Right lung (tissue), 10 donors: ENCODE results near the gene HSPA12A. TPM values are rescaled to one million over a fixed set of nuclear protein-coding genes. Genes with fewer than 3 reads are reported as not detected.

Source experiments
- DNase-seq, 2 donors: peaks; one replicate each; pipeline ENCODE4 v3.0.0-alpha.2; 2013
- long read RNA-seq, 8 donors: transcript quantifications; one replicate each; lab custom pipeline, GENCODE V29; 2026
- polyA plus RNA-seq, 5 donors: library from polyadenylated mRNA; unstranded; fragments of 120-200 nt; gene quantifications; one replicate each; pipeline versions ENCODE4 v1.2.1 to v1.2.3, GENCODE V29; 2013; ENCODE audit warnings: inconsistent platforms in 1 of 5, low replicate concordance in 1 of 5; ENCODE audit not compliant: insufficient read length in 5 of 5, insufficient read depth in 1 of 5

HSPA12A gene, protein sequence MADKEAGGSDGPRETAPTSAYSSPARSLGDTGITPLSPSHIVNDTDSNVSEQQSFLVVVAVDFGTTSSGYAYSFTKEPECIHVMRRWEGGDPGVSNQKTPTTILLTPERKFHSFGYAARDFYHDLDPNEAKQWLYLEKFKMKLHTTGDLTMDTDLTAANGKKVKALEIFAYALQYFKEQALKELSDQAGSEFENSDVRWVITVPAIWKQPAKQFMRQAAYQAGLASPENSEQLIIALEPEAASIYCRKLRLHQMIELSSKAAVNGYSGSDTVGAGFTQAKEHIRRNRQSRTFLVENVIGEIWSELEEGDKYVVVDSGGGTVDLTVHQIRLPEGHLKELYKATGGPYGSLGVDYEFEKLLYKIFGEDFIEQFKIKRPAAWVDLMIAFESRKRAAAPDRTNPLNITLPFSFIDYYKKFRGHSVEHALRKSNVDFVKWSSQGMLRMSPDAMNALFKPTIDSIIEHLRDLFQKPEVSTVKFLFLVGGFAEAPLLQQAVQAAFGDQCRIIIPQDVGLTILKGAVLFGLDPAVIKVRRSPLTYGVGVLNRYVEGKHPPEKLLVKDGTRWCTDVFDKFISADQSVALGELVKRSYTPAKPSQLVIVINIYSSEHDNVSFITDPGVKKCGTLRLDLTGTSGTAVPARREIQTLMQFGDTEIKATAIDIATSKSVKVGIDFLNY
- 10 to 100 TPM in 4 of 5 donors, 1 to 10 TPM in 1; 7.9 to 13.8 (median 12.8) TPM for polyA plus RNA-seq
- long read RNA-seq, donor 1, full-length matches to known transcripts, result 3 of 3 reads
- long read RNA-seq, donor 1, partial matches to known transcripts, result 0 of 3 reads
- long read RNA-seq, donor 1, other reads (novel, unspliced or antisense), result 0 of 3 reads
- long read RNA-seq, donor 2, result 0 reads
- long read RNA-seq, donor 3, full-length matches to known transcripts, result 1 of 1 reads
- long read RNA-seq, donor 3, partial matches to known transcripts, result 0 of 1 reads
- long read RNA-seq, donor 3, other reads (novel, unspliced or antisense), result 0 of 1 reads
- long read RNA-seq, donor 4, partial matches to known transcripts, result 0 of 1 reads
- long read RNA-seq, donor 4, other reads (novel, unspliced or antisense), result 0 of 1 reads
- long read RNA-seq, donor 5, partial matches to known transcripts, result 0 of 1 reads
- long read RNA-seq, donor 5, other reads (novel, unspliced or antisense), result 0 of 1 reads
- long read RNA-seq, donor 6, full-length matches to known transcripts, result 2 of 2 reads
- long read RNA-seq, donor 6, partial matches to known transcripts, result 0 of 2 reads
- long read RNA-seq, donor 6, other reads (novel, unspliced or antisense), result 0 of 2 reads
- long read RNA-seq, donor 7, result 0 reads
- long read RNA-seq, donor 8, full-length matches to known transcripts, result 1 of 1 reads
- long read RNA-seq, donor 8, partial matches to known transcripts, result 0 of 1 reads
- long read RNA-seq, donor 8, other reads (novel, unspliced or antisense), result 0 of 1 reads

DNA sequence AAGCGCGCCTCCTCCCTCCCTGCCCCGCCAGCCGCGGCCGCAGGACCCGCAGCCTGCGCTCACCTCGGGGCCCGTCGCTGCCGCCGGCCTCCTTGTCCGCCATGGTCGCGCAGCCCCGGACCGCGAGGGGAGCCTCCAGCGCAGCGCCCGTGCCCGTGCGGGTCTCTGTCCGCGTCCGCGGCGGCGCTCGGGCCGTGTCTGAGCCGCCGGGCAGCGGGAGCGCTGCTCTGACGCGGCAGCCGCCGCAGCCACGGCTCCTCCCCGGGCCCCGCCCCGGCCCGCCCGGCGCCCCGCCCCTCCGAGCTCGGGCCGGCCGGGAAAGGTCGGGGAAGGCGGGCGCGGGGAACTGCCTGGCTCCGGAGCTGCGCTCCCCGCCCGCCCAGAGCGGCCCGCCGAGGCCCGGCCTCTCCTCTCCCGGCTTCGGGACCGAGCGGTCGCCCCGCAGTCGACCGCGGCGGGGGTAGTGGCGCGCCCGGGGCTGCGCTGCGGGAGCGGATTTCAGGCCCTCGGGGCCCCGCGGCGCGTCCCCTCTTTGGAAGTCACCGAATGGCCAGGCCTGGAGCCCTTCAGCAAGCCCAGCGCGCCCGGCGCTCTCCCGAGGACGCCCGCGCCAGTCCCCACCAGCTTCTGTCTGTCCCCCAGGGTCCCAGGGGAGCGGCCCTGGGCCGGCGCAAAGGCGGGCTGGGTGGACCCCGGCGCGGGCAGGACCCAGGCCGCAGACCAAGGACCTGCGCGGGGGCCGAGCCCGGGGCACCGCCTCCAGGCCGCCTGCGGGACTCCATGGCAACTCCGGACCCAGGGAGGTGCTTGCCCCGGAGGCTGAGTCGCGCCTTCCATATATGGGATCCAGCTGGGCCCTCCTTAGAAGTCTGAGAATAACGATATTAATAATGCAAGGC lies at the start of gene HSPA12A:
HSPA12A (minus strand) TSS at position 200 of the 899 bp plus-strand sequence; CDS start at position 103, 97 bp downstream.
- peak; percentile 66 to 70 for DNase-seq

DNA sequence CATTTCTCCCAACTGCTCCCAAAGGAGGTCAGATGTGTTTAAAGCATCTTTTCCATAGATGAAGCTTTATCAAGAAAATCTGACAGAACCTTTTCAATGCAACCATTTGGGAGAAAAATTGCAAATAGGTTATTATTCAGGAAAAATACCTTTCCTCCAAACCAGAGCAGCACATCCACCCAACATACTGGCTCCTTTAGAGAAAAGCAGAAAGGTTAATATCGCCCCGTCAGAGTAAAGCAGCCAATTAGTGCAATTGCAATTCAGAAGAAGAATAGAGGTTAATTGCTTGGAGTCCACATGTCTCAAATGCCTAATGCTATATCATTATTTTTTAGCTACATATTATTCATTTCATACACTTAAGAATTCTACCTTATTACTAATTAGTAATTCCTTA lies 48.9 kb upstream of the HSPA12A start:
- DNase-seq, result no peak

DNA sequence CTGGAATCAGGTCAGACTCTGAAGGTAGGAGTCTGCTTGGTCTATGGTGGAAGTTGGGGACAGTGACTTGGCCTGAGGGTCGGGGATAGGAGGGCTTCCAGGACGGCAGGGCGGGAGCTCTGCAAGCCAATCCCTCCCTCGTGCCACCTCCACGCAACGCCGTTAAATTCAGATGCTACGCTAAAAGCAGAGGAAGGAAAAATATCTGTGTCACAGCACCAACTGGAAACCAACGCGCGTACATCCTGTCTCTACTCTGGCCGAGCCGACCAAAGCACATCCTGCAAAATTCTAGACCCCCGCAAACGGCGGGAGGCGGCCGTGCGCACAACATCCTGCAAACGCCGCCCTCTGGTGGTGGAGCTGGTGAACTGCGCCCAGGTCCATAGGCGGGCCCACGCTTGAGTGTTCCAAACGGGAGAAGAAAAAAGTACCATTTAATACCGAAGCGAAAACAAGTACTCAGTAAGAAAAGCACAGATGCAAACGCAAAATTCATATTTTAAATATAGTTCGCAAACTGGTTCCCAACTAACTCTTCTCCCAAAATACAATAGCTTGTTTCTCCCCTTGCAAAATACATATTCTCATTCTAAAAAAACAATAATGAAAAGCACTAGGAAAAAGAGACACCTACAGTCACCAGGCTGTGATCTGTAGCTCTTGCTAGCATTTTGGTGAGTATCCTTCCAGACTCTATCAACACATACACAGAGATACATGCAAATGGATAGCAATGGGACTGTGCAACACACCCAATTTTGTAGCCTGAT lies 45.7 kb upstream of the HSPA12A start:
- DNase-seq, result peak; percentile 67 to 76

DNA sequence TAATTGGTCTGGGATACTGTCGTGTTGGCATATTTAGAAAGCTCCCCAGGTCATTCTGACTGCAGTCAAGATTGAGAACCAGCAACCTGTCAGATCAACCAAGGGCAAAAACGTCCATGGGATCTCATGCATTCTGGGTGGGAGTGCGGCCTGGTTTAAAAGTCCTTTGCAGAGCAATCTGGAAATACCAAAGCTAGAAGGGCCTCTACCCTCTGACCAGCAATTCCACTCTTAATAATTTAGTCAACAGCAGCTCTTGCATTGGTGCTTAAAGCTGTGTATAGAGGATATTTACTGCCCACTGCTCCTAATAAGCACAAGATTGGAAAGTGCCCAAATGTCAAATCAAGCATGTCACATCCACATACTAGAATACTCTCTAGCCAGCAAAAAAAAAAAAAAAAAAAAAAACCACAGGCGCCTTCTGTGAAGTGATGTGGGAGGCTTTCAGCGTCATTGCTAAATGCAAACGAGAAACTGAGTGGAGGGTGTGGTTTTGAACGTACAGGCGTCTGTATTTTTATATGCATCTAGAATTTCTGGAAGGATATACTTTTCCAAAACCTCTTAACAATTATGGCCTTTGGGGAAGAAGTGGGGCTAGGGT lies 44.8 kb upstream of the HSPA12A start:
- DNase-seq, result no peak

DNA sequence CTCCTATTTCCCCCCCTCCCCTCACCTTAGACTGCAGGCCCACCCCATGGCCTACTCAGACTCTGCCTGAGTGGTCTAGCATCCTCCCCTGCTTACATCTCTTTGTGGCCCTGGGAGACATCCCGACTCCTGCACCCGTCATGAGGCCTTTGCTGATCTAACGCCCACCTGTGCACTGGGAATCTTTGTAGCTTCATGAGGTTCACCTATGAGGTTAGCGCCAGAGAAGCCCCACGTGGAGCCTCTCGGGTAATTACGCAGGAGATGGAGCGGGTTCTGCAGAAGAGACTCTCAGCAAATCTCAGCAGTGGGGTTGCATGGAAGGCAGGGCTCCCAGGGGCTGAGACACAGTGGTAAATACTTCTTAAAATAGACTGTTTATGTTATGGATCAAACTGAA lies 43.5 kb upstream of the HSPA12A start:
- DNase-seq, result no peak

DNA sequence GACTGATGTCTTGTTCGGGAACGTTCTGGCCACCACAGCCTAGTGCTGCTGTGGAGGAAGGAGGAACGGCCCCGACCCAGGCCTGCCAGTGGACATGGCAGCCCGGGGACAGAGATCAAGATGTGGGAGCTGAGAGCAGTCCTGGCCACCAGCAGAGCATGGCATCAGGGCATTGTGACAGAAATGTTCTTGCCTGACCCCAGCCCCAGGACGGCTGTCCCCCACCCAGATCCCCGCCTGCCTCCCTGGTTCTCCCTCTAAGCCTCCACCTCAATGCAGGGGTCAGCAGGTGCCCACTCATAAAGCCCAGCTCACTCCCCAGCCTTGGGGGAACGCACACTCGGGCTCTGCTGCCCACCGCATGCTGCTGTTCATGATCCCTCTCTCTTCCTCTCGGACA lies 42.9 kb upstream of the HSPA12A start:
- DNase-seq, result no peak

DNA sequence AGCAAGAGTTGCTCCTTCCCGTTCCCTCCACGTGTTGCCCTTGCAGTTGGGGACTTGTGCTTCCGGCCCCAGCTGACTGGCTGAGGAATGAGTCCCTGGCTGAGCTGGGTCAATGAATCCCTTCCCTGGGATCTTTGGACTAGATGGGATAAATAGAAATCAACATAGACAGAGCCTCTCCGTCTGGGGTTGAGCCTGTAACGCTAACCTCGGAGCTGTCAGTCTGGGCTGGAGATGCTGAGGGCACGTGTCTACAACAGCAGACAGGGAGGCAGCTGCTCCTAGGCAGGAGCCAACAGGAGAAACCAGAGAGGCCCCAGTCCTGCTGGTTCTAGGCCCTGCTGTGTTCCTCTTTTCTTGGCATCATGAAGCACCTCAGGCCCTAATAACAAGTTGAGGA lies 42.3 kb upstream of the HSPA12A start:
- DNase-seq, result no peak

DNA sequence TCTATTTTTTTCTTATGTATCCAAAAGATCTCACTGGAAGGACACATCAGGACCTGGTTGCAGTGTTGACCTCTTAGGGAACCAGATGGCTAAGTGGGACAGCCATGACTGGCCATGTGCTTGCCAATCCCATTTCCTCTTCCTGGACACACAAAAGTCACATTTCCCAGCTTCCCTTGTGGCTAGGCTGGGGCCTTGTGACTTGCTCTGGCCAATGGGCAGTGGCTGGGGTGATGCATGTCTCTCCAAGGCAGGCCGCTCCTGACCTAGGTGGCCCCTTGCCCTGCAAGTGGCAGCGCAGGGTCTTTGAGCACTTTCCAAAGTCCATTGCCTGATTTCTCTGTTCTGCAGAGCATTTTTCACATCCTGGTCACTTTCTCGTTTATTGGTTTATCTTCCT lies 41.7 kb upstream of the HSPA12A start:
- no peak for DNase-seq

DNA sequence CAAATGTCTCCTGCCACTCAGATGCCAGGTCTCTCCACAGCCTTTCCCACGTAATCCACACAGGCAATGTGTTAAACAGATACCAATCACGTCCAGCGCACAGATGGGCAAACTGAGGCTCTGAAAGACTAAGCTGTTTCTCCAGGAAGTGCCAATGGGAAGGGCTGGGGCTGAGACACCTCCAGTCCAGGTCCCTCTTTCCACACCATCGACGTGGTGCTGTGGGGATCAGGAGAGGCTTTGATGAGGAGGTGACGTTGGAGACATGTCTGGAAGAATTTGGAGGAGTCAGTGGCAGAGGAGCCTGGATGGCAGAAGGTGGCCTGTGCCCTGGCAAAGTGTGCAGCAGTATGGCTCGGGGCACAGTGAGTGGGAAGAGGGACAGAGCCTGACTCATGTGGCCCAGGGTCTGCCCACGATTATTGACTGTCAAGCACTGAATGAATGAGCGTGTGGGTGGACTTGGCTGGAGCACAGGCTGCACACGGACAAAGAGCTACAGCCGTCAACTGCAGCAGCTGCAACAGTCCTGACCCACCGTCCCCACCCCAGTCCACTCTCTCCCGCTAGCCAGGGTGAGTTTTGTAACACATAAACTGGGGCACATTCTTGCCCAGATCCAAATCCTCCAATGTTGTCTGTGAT lies 40.8 kb upstream of the HSPA12A start:
- no peak for DNase-seq

DNA sequence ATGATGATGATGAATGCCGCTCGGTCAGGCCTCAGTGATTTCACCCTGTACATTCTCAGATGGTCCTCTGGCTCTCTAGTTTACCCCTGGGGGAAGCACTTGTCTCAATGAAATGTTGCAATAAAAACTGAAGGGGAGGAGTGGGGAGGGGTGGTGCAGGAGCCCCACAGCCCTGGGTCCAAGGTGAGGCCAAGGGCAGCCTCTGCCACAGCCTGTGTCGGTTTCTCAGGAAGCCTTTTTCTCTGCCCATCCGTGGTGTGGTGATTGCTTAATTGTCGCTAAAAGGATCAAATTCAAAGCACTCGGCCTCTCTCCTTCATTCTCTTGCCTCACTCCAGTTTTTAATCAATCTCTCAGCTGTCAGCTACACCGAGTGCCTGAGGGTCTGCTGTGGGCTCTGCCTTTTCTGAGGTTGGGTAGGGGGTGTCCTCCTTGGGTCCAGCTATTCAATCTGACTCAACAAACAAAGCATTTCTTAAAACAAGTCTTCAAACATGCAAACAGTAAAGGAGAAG lies 39.1 kb upstream of the HSPA12A start:
- no peak for DNase-seq

DNA sequence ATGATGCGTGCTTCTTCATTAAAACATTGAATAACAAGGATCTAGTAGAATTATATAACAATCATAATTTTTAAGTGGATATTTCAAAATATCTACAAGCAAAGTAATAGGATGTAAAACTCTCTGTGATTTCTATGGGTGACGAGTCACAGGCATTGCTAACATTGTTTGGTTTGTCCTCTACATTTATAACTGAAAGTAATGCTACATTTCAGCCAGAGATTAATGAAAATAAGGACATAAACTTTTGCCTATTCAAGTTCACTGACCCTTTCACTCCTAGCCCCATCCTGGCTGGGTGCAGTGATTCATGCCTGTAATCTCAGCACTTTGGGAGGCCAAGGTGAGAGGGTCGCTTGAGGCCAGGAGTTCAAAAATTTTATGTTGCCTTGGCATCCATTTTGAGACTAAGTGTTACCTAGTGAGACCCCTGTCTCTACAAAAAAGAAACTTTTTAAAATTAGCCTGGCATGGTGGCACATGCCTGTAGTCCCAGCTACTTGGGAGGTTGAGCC lies 38.4 kb upstream of the HSPA12A start:
- no peak for DNase-seq

DNA sequence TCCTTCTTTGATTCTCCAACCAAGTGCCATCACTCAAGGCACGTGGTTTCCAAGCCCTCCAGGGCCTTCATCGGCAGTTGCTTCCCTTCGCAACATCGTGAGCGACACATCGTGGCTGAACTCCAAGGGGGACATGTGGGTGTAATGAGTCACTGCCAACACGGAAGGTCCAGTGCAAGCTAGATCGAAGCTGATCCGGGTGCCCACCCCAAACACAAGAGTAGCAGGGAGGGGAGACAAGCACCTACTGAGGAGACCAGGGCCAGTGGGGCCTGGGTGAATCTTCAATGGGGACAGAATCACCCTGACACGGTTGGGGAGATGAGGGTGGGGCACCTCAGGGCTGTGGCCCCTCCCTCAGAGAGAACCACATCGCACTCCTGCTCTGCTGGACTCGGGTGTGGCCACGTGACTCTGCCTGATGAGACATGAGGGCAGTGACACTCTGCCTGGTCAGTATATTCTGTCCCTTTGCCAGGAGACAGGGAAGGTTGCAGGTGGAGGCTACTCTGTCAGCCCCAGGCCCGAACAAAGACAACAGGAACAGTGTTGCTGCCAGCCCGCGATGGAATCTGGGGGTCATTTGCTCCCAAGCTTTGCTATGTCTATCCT lies 36.8 kb upstream of the HSPA12A start:
- DNase-seq, result no peak

DNA sequence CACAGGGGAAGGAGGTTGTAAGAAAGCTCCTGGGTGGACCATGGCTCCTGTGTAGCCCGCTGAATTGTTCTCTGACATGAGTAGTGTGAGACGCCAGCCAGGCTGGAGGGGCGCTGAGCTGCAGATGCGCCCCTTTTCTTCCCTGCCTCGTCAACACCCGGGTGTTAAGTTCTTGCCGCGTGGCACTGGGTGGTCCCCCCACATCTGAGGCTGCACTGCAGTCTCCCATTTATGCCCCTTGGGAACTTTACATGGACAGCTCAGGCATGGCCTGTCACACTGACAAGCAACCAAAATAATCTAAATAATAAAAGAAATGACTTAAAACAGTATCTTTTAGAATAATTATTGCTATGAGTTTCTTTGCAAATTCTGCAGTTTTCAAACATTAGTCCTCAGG lies 34.6 kb upstream of the HSPA12A start:
- DNase-seq, result no peak

DNA sequence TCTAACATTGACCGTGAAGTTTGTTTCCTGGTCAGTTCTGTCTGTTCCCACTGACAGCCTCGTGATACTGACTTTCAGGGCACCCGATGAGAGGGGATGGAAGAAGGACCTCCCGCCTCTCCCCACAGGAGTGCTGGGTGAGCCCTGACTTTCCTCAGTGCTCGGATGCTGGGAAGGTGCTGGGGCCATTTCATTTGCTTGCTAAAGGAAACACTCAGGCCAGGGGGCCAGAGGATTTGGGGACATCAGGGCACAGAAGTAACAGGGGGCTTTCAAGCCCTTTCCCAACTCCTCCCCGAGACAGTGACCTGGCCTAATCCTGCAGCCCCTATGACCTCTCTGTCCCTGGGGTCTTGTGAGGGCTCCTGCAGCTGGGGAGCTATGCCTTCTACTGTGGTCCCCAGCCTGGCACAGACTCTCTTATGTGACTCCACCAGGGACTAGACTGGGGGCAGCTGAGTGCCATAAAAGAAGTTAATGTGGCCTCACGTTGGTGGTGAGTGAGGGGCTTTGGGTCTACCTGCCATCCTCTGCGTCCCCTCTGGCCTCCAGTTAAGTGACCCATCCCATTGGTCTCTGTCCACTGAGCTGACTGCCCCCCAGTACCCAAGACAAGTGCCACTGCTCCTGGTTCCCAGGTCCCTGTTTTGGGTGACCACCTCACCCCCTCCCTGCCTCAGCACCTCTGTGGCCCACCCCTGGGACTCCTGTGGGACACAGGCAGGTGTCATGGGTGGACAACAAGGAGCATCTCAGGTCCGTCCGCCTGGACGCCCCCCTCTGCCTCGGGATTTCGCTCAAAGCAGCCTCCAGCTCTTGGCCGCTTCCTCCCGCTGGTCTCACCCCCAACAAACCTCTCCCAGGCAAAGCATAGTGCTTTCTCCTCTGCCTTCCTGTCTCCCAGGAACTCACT lies 33.4 kb upstream of the HSPA12A start:
- no peak for DNase-seq

DNA sequence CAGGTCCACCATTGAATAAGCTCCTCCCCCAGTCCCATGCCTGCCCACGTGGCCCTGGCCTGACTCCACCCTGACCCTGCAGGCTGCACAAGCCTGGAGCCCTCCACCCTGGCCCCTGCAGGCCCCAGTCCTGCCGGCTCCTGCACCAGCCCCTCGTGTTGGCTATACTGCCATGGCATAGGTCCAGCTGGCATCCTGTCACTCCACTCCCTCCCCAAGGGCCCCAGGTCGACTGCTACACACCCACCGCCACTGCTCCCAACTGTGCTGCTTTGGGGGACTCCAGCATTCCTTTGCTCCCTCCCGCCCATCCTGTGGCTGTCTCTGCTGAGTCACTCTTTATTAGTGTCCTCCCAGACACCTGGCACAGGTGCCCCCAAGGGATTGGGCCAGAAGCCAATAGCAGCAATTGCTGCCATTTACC lies 32.4 kb upstream of the HSPA12A start:
- DNase-seq, result no peak

DNA sequence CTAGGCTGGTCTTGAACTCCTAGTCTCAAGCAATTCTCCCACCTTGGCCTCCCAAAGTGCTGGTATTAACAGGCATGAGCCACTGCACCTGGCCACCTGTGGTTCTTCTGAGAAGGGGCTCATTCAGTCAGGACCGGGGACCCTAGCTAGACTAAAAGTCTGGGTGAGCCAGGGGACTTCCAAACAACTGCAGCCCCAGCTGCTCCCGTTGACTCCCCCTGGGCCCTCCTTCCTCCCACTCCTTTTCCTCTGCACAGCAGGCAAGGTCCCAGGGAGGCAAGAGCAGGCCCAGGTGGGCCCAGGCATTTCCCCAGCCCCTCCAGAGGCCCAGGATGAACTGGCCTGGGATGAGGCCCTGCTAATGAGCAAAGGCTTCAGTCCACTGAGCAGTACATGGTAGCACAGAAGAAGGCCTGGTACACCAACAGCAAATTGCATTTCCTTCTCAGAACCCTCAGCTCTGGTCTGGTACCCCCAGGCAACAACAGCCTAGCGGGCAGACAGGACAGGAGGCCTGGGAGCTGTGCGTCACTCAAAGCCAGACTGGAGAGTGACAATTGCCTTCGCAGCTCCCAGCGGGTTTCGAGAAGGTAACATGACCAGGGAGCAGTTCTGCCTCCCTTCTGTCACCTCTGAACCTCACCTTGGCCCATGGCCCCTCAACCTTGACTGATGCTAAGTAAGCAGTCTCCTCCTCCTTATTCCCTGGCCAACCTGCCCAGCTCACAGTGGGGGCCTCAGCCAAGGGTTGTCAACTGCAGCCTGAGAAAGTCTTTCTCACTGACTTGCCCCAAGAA lies 30.7 kb upstream of the HSPA12A start:
- DNase-seq, result no peak
